ENCODE results near the gene DCXR.

Gene DCXR

DNA sequence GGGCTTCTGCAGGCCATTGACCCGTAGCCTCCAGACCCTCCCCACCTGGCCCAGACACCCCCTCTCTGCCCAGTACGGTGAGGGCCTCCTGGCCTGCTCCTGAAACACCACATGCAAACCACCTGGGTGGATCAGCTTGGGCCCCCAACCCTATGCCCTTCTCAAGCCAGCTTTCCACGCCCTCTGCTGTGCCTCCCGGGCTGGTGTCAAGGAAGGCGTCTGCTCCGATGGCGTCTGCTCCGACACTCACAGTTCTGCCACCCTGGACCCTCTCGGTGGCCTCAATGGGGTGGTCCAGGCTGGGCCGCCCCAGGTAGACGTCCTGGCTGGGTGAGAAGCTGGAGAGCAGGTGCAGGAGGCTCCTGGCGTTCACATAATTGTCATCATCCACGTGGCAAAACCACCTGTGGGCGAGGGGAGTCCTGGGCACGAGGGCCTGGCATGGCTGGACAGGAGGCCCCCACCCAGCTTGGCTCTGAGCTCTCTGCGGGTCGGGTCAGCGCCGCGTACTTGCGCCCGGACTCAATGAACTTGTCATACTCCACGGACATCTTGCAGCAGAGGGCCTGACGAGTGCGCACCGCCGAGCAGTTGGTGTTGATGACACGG lies 12.8 kb upstream of the DCXR start:
- no peak for ATAC-seq (ENCODE audit: insufficient read depth, low read depth)
- H3K27ac ChIP-seq (ENCODE audit: low read length): no peak overlapping the region
- peak overlapping the region in 1 of 2 experiments; percentile 99; a peak in 3 of 4 replicates for H3K4me3 ChIP-seq (ENCODE audit: low read depth in 1 of 2, low read length in 2 of 2)
- H3K4me1 ChIP-seq (ENCODE audit: insufficient read depth, low read length): peaks cover 48% of the 10 kb centered on the region
- H3K36me3 ChIP-seq (ENCODE audit: insufficient read depth, low read length): peaks cover 49% of the 10 kb centered on the region
- H2AFZ ChIP-seq (ENCODE audit: low read depth, low read length): no peak overlapping the region
- H3K9ac ChIP-seq (ENCODE audit: low read depth, low read length): peak overlapping the region; percentile 88
- no peaks in the 10 kb centered on the region for H3K9me3 ChIP-seq (ENCODE audit: insufficient read depth, low read length, severe bottlenecking)
- TF ChIP-seq EZH2 (IDR thresholded peaks at IDR 0.05; ENCODE audit: borderline replicate concordance, low read depth, low read length, severe bottlenecking): no peak
- TF ChIP-seq CTCF (IDR thresholded peaks at IDR 0.05; ENCODE audit: borderline replicate concordance, extremely low read depth, low read length, poor library complexity, severe bottlenecking): no peak
- peaks cover 39% of the 10 kb centered on the region for H3K79me2 ChIP-seq (ENCODE audit: insufficient read depth, low read length)
- peak; percentile 6 for DNase-seq
- peak overlapping the region; percentile 98 for H3K4me2 ChIP-seq (ENCODE audit: insufficient read depth, low read length)
- peaks cover 25% of the 10 kb centered on the region for H4K20me1 ChIP-seq (ENCODE audit: insufficient read depth, low read length)
- H3K27me3 ChIP-seq (ENCODE audit: insufficient read depth, low read length, poor library complexity): no peaks in the 10 kb centered on the region

DNA sequence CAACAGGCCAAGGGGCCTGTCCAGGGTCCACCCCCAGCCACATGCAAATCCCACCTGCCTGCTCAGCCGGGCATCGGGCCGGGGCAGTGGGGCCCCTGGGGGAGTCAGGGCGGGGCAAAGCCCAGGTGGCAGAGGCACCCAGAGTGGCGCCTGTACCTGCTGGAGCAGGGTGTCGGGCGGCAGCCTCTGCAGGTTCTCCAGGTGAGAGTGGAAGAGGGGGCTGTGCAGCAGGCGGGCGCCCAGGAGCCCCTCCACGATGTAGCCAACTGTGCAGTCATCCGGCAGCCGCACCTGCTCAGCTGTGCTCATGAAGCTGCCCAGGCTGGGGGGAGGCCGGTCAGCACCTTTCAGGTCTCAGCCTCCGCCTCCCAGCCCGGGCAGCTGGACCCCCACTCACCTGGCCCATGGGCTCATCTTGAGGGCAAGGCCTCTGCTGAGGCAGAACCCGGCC lies 12.0 kb upstream of the DCXR start:
- TF ChIP-seq EZH2 (IDR thresholded peaks at IDR 0.05; ENCODE audit: borderline replicate concordance, low read depth, low read length, severe bottlenecking): no peak
- no peak for TF ChIP-seq CTCF (IDR thresholded peaks at IDR 0.05; ENCODE audit: borderline replicate concordance, extremely low read depth, low read length, poor library complexity, severe bottlenecking)
- Histone ChIP-seq H3K27me3 (ENCODE audit: insufficient read depth, low read length, poor library complexity) (no peaks in the 10 kb centered on the region), H3K27ac (ENCODE audit: low read length) (no peak overlapping the region), H2AFZ (ENCODE audit: low read depth, low read length) (no peak overlapping the region), H3K9me3 (ENCODE audit: insufficient read depth, low read length, severe bottlenecking) (no peaks in the 10 kb centered on the region), H3K36me3 (ENCODE audit: insufficient read depth, low read length) (peaks cover 41% of the 10 kb centered on the region), H3K4me2 (ENCODE audit: insufficient read depth, low read length) (peak overlapping the region; percentile 98; the same call in 1 of the 2 replicates), H4K20me1 (ENCODE audit: insufficient read depth, low read length) (peaks cover 21% of the 10 kb centered on the region), H3K4me3 (ENCODE audit: low read depth in 1 of 2, low read length in 2 of 2) (no peak overlapping the region), H3K4me1 (ENCODE audit: insufficient read depth, low read length) (peaks cover 42% of the 10 kb centered on the region), H3K79me2 (ENCODE audit: insufficient read depth, low read length) (peaks cover 34% of the 10 kb centered on the region), H3K9ac (ENCODE audit: low read depth, low read length) (no peak overlapping the region)
- DNase-seq: no peak
- no peak for ATAC-seq (ENCODE audit: insufficient read depth, low read depth)

GRCh38 chr17:82049106-82049505 lies 11.6 kb upstream of the DCXR start:
- H3K4me3 ChIP-seq (ENCODE audit: low read depth in 1 of 2, low read length in 2 of 2): no peak overlapping the region
- ATAC-seq (ENCODE audit: insufficient read depth, low read depth): no peak
- no peak for TF ChIP-seq EZH2 (IDR thresholded peaks at IDR 0.05; ENCODE audit: borderline replicate concordance, low read depth, low read length, severe bottlenecking)
- no peak for DNase-seq
- peaks cover 21% of the 10 kb centered on the region for H4K20me1 ChIP-seq (ENCODE audit: insufficient read depth, low read length)
- H3K9ac ChIP-seq (ENCODE audit: low read depth, low read length): no peak overlapping the region
- H3K4me2 ChIP-seq (ENCODE audit: insufficient read depth, low read length): peak overlapping the region; percentile 98; the same call in 1 of the 2 replicates
- peaks cover 37% of the 10 kb centered on the region for H3K36me3 ChIP-seq (ENCODE audit: insufficient read depth, low read length)
- peaks cover 38% of the 10 kb centered on the region for H3K4me1 ChIP-seq (ENCODE audit: insufficient read depth, low read length)
- no peaks in the 10 kb centered on the region for H3K27me3 ChIP-seq (ENCODE audit: insufficient read depth, low read length, poor library complexity)
- no peaks in the 10 kb centered on the region for H3K9me3 ChIP-seq (ENCODE audit: insufficient read depth, low read length, severe bottlenecking)
- H2AFZ ChIP-seq (ENCODE audit: low read depth, low read length): no peak overlapping the region
- peaks cover 32% of the 10 kb centered on the region for H3K79me2 ChIP-seq (ENCODE audit: insufficient read depth, low read length)
- no peak overlapping the region for H3K27ac ChIP-seq (ENCODE audit: low read length)

GRCh38 chr17:82048571-82048971 lies 11.1 kb upstream of the DCXR start:
- Histone ChIP-seq H3K27me3 (ENCODE audit: insufficient read depth, low read length, poor library complexity) (no peaks in the 10 kb centered on the region), H3K4me1 (ENCODE audit: insufficient read depth, low read length) (peaks cover 33% of the 10 kb centered on the region), H2AFZ (ENCODE audit: low read depth, low read length) (no peak overlapping the region), H3K27ac (ENCODE audit: low read length) (no peak overlapping the region), H3K9ac (ENCODE audit: low read depth, low read length) (no peak overlapping the region), H3K36me3 (ENCODE audit: insufficient read depth, low read length) (peaks cover 32% of the 10 kb centered on the region), H3K79me2 (ENCODE audit: insufficient read depth, low read length) (peaks cover 26% of the 10 kb centered on the region), H3K9me3 (ENCODE audit: insufficient read depth, low read length, severe bottlenecking) (no peaks in the 10 kb centered on the region), H4K20me1 (ENCODE audit: insufficient read depth, low read length) (peaks cover 16% of the 10 kb centered on the region), H3K4me3 (ENCODE audit: low read depth in 1 of 2, low read length in 2 of 2) (no peak overlapping the region), H3K4me2 (ENCODE audit: insufficient read depth, low read length) (no peak overlapping the region)
- ATAC-seq (ENCODE audit: insufficient read depth, low read depth): no peak
- TF ChIP-seq CTCF (IDR thresholded peaks at IDR 0.05; ENCODE audit: borderline replicate concordance, extremely low read depth, low read length, poor library complexity, severe bottlenecking): no peak
- no peak for TF ChIP-seq EZH2 (IDR thresholded peaks at IDR 0.05; ENCODE audit: borderline replicate concordance, low read depth, low read length, severe bottlenecking)
- no peak for DNase-seq
